Cortex of kidney (tissue), 1 donor: Measurements from ENCODE around the gene OSM.

Experiments used
- DNase-seq: peaks from one replicate; lab custom pipeline; 2025; lab: John Stamatoyannopoulos, UW

OSM gene

DNA sequence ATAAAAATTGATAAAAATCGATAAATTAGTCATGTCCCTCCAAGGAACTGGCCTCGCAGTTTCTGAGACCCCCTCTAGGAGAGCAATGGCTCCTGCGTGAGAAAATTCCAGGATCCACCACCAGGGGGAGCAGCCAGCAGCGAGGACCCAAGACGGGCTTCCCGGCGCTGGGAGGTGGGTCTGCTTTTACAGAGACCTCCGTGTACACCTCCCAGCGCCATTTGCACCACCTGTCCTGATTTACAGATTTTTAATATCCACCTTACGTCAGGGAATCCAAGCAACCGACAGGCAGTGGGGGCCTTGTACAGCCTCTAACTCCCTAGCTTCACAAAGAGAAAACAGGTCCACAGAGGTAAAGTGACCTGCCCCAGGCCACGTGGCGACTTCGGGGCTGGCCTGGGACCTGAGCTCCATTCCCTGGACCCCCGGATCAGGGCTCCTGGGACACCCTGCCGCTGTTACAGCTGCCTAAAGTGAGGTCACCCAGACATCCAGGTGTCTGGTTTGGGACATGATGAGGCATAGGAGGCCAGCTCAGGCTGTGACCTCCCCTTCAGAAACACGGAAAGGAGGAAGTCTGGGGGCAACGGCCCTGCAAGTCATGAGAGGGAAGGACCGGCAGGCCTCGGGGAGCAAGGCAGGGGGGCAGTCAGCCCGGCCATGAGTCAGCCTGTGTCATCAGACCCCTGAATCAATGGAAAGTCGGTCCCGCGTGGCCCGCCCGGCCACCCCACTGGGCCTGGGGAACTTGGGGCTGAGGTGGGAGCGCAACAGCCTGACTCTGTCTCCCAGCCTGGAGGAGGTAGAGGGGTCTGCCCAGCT is 3.5 kb downstream of the OSM start:
- no peak for DNase-seq

DNA sequence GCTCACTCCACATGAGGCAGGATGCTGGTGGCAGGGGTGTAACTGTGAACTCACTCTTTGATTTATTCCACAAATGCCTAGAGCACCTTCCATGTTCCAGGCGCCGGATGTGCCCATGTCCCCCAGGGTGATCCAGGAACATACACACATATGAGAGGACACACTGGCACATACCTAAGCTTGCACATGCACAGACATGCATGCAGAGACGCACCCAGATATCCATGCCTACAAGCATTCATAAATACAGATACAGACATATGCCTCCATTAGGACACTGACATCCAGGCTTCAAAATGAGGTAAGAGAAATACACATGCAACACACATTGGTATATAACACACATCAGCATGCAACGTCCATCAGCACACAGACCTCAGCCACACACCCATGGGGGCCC is 4.5 kb downstream of the OSM start:
- no peak for DNase-seq

DNA sequence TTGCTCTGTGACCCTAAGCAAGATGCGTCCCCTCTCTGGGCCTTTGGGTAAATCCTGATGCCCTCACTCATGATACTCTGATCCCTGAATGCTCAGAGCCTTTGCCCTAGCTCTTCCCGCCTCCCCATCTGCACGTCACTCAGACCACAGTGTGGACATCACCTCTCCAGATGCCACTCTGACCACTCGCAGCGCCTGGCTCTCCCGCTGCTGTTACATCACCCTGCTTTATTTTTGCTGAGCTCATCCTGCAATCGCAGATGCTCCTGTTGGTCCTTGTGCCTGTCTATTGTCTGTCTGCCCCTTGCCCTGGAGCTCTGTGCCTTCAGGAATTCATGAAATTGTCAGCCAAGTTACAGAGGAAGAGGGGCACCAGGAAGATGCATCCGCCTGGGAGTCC is 5.5 kb downstream of the OSM start:
- no peak for DNase-seq

DNA sequence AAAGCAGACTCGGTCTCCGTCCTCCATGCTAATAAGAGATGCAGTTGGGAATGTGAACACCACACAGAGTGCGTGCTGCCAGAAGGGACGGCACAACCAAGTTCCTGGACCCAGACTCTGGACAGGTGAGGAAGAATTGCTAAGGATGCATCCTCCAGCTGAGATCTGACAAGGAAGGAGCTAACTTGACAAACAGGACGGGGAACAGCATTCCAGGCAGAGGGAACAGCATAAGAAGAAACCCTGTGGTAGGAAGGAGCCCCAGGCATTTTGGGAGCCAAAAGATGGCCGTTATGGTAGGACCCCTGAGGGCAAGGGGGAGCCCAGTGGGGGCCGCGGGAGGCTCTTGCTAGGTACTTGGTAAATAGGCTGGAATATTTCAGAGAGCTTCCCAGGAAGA is 6.0 kb downstream of the OSM start:
- DNase-seq, result no peak

DNA sequence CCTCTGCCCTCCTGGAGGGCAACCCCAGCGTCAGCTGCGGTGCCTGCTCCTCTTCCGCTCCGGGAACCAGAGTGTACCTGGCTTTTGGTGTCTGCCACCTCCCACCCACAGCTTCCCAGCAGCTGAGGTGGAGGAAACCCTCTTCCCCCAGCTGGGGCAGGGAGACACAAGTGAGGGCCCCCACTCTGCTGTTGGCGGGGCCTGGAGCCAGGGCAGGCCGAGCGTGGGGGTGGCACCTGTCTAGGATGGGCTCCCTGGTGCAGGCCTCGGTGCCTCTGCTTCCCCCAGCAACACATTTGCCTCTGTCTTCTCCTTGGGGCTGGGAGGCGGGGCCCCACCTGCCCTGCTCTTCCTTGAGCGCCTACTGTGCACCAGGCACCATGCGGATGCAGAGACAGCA is 6.4 kb downstream of the OSM start:
- no peak for DNase-seq

DNA sequence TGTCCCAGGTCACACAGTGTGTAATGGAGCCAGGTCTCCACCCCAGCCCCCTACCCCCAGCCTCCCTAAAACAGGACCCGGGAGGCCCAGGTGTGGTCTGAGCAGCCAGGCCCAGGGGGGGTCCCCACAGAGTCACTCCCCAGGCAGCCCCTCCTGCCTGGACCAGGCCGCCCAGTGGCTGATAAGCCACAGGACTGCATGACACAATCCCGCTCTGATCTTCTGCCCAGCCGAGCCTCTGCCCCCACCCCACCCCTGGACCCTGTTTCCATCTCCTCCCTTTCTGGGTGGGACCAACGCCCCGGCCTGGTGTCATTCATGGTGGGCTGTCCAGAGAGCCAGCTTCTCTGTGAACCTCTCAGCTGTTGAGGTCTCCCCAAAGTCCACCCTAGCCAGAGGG is 12.3 kb downstream of the OSM start:
- DNase-seq, result no peak

DNA sequence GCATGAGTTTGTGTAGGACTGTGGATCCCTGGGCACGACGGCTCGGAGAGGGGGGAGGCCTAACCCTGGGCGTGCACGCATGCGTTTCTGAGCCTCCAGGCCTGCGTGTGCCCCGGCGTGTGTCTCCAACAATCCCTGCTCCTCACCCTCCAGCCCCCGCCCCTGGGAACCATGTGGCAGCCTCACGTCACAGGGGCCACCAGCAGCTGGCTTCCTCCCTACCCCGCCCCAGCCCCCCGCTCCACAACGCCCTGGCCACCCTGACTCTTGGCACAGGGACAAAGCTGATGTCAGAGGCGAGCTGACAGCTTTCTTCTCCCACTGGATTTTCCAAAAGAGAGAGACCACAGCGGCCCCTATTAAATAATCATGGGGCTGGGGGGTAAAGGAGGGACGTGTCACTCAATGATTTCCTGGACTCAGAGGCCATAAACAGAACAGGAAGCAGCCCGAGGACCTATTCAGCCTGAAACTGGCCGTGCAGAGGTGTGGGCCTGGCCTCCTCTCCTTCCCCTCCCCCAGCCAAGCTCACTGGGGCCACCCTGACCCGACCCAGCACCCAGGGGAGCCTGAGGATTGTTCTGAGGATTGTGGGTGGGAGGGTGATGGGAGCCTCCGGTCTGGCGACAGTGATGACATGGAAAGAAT is 13.3 kb downstream of the OSM start:
- DNase-seq, result no peak

DNA sequence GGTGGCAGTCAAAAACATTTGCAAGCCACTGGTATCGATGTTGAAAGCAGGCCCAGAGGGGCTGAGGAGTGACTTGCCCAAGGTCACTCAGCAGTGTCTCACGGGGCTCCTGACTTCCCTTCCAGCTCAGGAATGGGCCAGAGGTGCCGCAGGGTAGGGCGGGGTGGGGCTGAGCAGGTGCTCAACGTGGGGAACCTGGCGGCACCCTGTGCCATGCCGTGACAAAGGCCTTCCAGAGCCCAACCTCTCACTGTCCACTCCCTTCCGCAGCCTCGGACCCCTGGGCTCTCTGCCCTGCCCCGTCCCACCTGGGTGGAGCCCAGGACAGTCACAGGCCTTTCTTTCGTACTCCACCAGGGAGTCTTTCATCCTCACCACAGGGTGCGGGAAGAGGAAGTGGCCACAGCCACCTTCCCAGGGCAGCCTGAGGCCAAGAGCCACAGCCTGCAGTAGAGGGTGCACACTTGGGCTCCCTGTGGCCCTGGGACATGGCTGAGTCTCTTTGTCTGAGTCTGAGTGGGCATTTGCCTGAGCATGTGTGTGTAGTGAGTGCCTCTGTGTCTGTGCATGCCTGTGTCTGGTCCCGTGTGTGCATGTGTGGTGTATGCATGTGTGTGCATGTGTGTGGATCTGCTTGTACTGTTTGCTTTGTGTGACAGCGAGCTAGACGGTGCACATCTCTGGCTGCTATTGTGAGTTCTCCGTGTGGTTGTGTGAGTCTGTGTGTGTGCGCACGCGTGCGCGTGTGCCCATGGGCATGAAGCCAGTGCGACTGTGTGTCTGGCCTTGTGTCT is 14.0 kb downstream of the OSM start:
- no peak for DNase-seq

DNA sequence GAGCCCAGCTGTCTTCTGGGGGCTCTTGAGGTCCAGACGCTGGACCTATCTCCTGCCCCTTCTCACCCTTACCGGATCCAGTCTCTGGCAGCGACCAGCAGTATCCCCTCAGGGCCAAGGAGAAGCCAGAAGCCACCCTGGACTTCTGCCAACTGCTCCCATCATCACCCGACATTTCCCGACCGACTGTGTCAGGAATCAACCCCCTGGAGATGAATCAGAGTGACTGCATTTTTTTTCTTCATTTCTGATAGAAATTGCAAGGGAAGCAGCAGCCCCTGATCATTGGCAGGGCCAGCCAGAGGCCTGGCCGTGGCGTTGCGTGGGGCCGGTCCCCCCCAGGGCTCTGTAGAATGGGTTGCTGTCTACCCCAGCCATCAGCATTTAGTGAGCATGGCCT is 14.9 kb downstream of the OSM start:
- no peak for DNase-seq

DNA sequence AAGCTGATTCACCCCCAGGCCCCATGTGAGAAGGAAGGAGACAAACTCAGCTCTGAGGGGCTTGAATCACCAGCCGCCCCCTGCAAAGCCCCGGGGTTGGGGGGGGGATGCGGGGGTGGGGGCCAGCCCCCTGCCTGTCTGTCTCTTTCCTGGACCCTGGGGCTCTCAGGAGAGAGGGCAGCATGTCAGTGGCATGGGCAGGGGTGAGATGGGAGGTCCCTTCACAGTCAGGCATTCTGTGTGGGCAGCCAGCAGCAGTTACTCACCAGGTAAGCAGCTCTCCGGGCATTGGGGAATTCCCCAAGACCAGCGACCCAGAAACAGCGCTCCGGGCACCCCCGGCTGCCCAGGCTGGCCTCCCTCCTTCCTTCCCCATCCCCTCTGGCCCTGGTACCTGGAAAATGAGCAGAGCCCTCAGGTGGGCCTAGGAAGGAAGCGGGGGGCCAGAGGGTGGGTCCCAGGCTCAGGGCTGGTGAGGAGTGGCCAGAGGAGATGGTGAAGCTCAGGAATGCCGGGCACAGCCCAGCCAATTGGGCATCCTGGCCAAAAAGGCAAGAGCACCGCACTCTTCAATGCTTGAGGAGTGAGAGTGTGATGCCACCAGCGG is 15.9 kb downstream of the OSM start:
- DNase-seq, result no peak

DNA sequence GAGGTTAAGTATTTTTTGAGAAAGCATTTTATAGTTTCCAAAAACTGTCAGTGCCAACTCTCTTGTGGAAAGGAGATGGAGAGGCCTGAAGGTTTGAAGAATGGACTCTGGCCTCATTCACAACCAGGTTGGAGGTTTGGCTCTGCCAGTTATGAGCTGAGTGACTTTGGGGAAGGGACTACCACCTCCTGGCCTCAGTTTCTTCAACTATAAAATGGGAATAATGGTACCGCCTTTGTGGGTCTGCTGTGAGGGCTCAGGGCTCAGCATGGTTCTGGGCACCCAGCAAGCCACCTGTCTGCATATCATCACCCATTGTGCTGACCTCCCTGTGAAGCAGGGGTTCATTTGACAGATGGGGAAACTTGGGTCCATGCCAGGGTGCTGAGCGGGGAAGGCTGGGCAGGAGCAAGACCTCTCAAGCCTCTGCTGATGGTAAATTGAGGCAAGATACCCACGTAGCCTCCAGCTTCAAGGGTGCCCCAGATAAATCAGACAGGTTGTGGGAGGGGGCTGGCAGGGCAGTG is 16.5 kb downstream of the OSM start:
- no peak for DNase-seq

DNA sequence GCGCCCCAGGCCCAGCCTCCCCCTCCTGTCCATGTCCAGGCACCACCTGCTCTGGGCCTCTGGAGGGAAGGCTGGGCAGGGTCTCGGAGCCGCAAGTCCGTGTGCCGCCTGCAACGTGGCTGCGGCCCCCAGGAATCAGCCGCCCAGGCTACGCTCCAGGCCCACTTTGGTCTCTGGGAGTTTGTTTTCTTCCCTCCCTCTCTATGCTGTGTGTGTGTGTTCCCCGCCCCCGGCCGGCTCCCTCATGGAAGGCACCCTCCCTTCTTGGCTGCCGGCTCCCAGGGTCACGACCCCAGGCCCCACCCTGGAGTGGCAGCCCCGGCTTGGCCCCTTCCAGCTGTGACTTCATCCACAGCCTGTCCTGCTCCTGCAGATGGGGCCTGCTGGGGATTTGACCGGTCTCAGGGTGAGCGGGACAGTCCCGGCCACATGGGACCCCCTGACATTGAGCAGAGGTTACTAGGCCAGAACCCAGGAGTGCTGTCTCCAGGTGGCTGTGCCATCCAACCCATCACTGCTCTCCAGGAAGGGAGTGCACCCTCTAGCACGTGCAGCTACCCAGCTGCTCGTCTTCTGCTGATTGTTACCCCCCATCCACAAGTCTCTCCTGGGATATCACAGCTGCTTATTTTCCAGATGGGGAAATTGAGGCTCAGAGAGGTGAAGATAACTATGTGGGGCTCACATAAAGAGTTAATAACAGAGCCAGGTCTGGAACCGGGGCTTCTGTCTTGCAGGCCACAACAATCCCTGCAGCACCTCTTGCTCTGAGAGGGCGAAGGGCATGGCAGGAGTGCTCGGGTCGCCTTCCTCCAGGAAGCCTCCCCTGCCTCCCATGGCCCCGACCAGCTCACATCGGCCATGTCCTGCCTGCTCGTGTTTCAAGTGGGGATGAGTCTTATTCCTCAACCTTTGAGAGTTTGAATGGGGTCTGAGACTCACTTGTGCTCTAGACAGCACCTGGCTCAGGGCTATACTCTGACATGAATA is 17.3 kb downstream of the OSM start:
- DNase-seq, result no peak

DNA sequence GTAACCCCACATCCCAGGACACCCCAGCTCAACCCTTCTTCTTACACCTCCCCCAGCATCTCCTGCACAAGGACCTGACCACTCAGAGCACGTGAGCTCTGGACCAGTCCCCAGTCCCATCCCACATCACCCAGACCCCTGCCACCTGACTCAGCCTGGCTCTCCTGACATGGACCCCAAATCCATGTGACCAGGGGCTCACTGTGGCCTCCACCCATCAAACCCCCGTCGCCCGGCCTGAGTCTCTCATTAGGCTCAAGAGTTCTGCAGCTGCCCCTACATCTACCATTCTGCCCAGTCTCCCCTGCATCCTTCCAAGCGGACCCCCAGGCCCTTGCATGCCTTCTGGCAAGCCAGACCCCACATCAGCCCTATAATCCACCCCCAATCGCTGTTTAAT is 18.2 kb downstream of the OSM start:
- DNase-seq, result no peak

DNA sequence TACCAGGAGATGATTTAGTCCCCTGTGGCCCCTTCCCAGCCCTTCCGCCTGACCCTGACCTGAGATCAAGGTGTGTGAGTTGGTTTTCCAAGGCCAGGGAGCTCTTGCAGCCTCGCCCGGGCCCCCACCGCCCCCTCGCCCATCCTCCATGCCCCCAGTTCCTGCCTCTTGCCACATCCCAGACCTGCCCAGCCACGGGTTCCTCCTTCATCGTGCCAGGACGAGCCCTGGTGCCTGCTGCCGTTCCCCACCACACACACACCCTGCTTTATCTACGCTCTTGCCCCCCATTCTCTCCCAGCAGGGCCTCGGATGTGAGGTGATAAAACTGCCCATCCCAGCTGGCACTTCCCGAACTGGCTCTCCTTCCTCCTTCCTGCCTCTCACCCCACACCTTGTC is 18.7 kb downstream of the OSM start:
- no peak for DNase-seq

DNA sequence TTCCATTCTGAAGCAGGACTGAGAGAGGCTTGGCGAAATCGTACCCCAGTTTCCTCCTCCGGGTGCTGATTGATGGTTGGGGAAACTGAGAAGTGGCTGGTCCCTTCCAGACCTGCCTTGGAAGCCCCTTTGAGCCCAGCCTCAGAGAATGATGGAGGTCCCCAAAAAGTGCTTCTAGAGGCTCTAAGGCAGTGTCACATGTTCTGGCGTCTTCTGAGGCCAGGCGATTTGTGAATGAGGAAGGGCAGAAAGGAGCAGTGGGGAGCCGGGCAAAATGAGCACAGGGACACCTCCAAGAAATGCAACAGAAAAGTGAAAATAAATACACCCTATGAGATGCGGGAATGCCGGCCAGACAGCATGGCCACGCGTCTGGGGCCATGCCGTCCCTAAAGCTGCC is 19.1 kb downstream of the OSM start:
- no peak for DNase-seq

DNA sequence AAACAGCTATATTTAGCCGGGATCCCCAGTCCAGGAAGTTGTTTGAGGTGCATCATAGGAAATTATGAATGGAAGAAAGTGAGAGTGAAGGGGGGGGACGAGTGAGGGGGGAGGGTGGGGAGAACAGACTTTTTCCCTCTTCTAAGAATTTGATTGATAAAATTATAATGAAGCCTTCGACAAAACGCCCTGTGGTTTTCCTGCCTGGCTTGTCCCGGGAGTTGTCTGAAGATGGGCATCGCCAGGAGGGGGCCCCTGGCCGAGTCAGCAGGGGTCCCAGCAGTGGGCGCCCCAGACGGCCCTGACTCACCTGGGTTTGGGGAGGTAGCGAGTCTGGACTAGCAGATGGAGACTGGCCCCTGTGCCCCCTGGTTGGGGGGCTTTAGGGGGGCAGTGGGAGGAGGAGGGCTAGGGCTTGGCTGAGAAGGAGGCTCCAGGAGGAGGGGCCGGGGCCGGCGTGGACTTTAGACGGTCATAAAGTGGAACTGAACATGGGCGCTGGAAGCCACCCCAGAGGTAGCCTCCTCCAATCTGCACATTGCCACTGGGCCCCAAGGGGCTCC is 19.8 kb downstream of the OSM start:
- no peak for DNase-seq

DNA sequence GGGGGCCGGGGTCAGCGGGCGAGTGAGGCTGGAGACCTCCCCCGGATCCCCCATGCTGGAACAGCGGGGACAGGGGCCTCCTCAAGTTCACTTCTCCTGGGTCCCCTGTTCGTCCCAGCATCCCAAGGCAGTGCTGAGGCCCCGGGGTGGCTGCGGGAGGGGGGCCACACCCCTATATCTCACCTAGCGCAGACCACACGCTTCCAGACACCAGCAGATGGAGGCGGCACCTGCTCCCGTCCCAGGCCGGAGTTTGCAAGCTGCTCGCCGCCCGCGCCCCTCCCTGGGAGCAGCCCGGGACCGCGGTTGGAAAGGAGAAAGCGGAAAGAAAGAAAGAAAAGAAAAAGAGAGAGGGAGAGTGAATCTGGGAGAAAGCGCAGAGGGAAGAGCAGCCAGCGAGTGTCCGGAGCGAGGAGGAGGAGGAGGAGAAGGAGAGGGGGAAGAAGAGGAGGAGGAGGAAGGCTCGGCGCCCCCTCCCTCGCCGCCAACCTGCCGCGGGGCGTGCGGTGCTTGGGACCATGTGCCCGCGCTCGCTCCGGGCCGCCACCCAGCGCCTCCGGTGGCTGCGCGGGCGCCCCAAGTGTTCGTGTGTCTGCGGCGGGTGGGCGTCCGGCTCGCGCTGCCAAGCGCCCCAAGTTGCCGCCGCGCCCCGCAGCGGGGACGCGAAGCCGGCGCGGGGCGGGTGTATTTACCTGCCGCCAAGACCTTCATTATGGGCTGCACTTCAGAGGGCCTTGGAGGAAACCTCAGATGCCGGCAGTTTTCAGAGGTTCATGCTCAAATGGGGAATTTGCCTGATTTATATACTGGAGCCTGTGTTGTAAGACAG is 20.5 kb downstream of the OSM start, which contains the start of gene LIF:
Gene LIF (minus strand): TSS at position 775 of the 829 bp plus-strand sequence. CDS start 64 bp downstream, at position 711.
- DNase-seq, result no peak

DNA sequence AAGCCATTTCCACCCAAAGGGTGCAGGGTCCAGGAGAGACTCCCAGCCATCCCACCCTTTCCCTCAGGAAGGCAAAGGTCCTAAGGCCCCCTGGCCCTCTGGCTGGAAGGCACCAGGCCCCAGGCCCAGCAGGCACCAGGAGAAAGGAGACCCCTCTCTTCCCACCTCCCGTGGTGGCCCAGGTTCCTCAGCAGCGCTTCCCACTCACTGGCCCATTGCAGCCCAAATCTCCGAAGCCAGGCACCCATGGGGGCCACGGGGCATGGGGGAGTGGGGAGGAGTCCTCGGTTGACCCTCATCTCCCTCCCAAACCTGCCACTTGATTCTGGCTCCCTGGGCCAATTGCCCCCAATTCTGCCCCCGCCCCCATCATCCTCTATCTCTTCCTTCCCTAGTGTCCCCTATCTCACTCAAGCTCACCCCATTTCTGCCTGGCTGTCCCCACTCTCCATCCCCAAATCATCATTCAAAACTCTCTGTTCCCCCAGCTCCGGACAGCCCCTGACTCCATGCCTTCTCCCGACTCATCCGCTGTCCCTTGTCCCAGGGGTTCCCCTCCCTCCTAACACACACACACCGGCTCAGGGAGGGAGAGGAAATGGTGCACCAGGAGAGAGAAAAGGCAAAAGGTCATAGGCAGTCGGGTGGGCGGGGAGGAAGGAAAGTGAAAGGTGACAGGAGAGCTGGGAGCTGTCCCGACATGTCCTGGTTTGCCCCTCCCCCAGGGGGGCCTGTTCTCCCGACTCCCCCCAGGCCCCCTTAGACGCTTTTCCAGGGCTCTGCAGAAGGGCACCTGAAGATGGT is 21.3 kb downstream of the OSM start:
- DNase-seq, result no peak

DNA sequence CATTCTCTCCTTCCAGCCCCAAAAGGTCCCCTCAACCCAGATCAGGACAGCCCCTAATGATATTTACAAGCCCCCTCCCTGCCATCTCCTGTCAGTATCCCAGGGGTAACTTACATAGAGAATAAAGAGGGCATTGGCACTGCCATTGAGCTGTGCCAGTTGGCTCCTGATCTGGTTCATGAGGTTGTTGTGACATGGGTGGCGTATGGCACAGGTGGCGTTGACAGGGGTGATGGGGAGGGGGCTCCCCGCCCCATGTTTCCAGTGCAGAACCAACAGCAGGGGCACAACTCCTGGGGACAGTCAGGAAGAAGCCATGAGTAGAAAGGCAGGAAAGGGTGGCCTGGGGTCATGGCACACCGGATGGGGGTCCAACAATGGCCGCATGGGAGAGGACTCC is 22.0 kb downstream of the OSM start:
- DNase-seq, result no peak
